K562 (cell line): ENCODE data around the gene TMEM267. TPM values are rescaled to one million over a fixed set of nuclear protein-coding genes. Genes with fewer than 3 reads are reported as not detected.

Source experiments
- MYNN ChIP-seq, 2 experiments: sonication (generic); formaldehyde crosslinking in 1 of 2; IDR thresholded peaks; 2 replicates each; pipeline versions ENCODE4 v1.5.0 to v1.6.1; 2016 to 2020; ENCODE audit warnings: antibody characterized with exemption in 1 of 2, missing genetic modification reagents in 1 of 2
- NR2C2 ChIP-seq, 2 experiments: fragments of 200-800 bp in 1 of 2; sonication (Bioruptor generic) in 1 of 2; sonication (generic) in 1 of 2; formaldehyde crosslinking in 1 of 2; IDR thresholded peaks; 2 replicates each; pipeline versions ENCODE4 v1.6.1 to v1.8.0; 2016 to 2022; ENCODE audit warnings: mild to moderate bottlenecking in 1 of 2, missing compliant biosample characterization in 1 of 2, missing genetic modification characterization in 1 of 2, missing genetic modification reagents in 1 of 2
- ZBED1 ChIP-seq: IDR thresholded peaks from 2 replicates; pipeline ENCODE4 v1.6.1; 2014
- ZBTB33 ChIP-seq: sonication (generic); formaldehyde crosslinking; IDR thresholded peaks from 2 replicates; pipeline ENCODE4 v1.8.1; 2023; ENCODE audit warnings: mild to moderate bottlenecking, missing genetic modification reagents
- ZBTB40 ChIP-seq, 2 experiments: fragments of 450-650 bp in 1 of 2; sonication (generic) in 1 of 2; formaldehyde crosslinking in 1 of 2; IDR thresholded peaks; 2 replicates each; pipeline versions ENCODE4 v1.7.1 to v1.9.0; 2016 to 2022; ENCODE audit warnings: inconsistent platforms in 1 of 2, mild to moderate bottlenecking in 1 of 2, missing genetic modification reagents in 1 of 2
- ZNF212 ChIP-seq: fragments of 450-650 bp; formaldehyde crosslinking; IDR thresholded peaks from 2 replicates; pipeline ENCODE4 v1.4.0; 2020; ENCODE audit warnings: mild to moderate bottlenecking
- polyA plus RNA-seq, 8 experiments: library from polyadenylated mRNA; depleted of rRNA in 4 of 8; stranded (reverse) in 5 of 8; unstranded in 3 of 8; fragments of >200 nt; fragmentation: Nextera tagmentation in 2 of 8; fragmentation: Illumina TruSeq in 1 of 8; extraction: Ambion mirVana in 2 of 8; extraction: Trizol in 1 of 8; gene quantifications; 2 replicates each; pipeline versions ENCODE4 v1.2.1 to v1.2.3, GENCODE V29; 2011 to 2014; ENCODE audit warnings: inconsistent platforms in 1 of 8, missing spikeins in 1 of 8
- total RNA-seq, 7 experiments: library from RNA; depleted of rRNA in 6 of 7; stranded (reverse); fragments of >200 nt in 6 of 7; fragmentation: Illumina TruSeq in 2 of 7; extraction: Trizol in 2 of 7; gene quantifications; 2 replicates each; pipeline versions ENCODE4 v1.2.1 to v1.2.3, GENCODE V29; 2011 to 2021; ENCODE audit warnings: low replicate concordance in 1 of 7

Gene TMEM267
- total and polyA plus RNA-seq, 9 of the 15 experiments (the other 6 are each of a cell fraction or from before 2014, with no cell fraction given): 8.1 to 61.1 (median 17.8) TPM

- TF ChIP-seq ZBTB33 (CRISPR knock-in tag): no peak
- no peak for TF ChIP-seq ZBED1
- TF ChIP-seq NR2C2 (CRISPR knock-in tag; IDR thresholded peaks at IDR 0.05): no peak
- TF ChIP-seq NR2C2 (tag; IDR thresholded peaks at IDR 0.05): no peak
- no peak for TF ChIP-seq MYNN (IDR thresholded peaks at IDR 0.05)
- no peak for TF ChIP-seq MYNN (CRISPR knock-in tag; IDR thresholded peaks at IDR 0.05)
- TF ChIP-seq ZNF212 (CRISPR knock-in tag): no peak
- TF ChIP-seq ZBTB40 (IDR thresholded peaks at IDR 0.05): no peak
- no peak for TF ChIP-seq ZBTB40 (CRISPR knock-in tag; IDR thresholded peaks at IDR 0.05)
These were observed 73.3 kb downstream of the TMEM267 start (continued) for GRCh38 chr5:43410414-43410813.
